OCI-LY7 (cell line): Measurements from ENCODE around the gene TUFM. TPM values are rescaled to one million over a fixed set of nuclear protein-coding genes. Genes with fewer than 3 reads are reported as not detected.

ENCODE experiments used
- BruUV-seq: library from RNA; stranded (reverse); fragments of 400-500 nt; replicated peaks from 2 replicates; lab custom pipeline; 2021; lab: Mats Ljungman, UMichigan
- CTCF ChIA-PET: fragments of 300-600 bp; sonication (Branson Sonifier 250); formaldehyde crosslinking; loops from one replicate; lab custom pipeline; 2022; ENCODE audit warnings: antibody characterized with exemption; ENCODE audit not compliant: unreplicated experiment; lab: Charles Lee
- POLR2A ChIA-PET: fragments of 300-600 bp; sonication (Branson Sonifier 250); formaldehyde crosslinking; loops from one replicate; lab custom pipeline; 2022; ENCODE audit warnings: antibody characterized with exemption; lab: Charles Lee
- DNase-seq: peaks from one replicate; pipeline ENCODE4 v3.0.0-alpha.2; 2015; ENCODE audit warnings: low spot score
- H2AFZ ChIP-seq: fragments of 200-600 bp; sonication (generic), shearing (Covaris generic); 2 replicates; pipeline ENCODE4 v1.6.1; 2014; ENCODE audit warnings: mild to moderate bottlenecking, antibody characterized with exemption, low read length, moderate library complexity
- H3K27ac ChIP-seq: fragments of 200-600 bp; sonication (generic); 2 replicates; pipeline ENCODE4 v1.5.1; 2014; ENCODE audit warnings: mixed run types, low read depth, mild to moderate bottlenecking, moderate library complexity, low read length, inconsistent platforms; ENCODE audit not compliant: poor library complexity, severe bottlenecking
- H3K36me3 ChIP-seq: fragments of 200-600 bp; sonication (generic); 2 replicates; pipeline ENCODE4 v1.6.1; 2014; ENCODE audit warnings: mild to moderate bottlenecking, antibody characterized with exemption, low read length, moderate library complexity, mixed read lengths; ENCODE audit not compliant: insufficient read depth
- H3K4me1 ChIP-seq: fragments of 200-600 bp; sonication (generic); 2 replicates; pipeline ENCODE4 v1.5.1; 2014; ENCODE audit warnings: mild to moderate bottlenecking, low read length; ENCODE audit not compliant: insufficient read depth, poor library complexity, severe bottlenecking
- H3K4me2 ChIP-seq: fragments of 200-600 bp; sonication (generic); 2 replicates; pipeline ENCODE4 v1.6.1; 2014; ENCODE audit warnings: mild to moderate bottlenecking, low read length
- H3K4me3 ChIP-seq: fragments of 200-600 bp; sonication (generic); 2 replicates; pipeline ENCODE4 v1.5.1; 2014; ENCODE audit warnings: mild to moderate bottlenecking, low read depth, low read length; ENCODE audit not compliant: poor library complexity, severe bottlenecking
- H3K79me2 ChIP-seq: fragments of 200-600 bp; sonication (generic); 2 replicates; pipeline ENCODE4 v1.6.1; 2016; ENCODE audit warnings: low read depth, mild to moderate bottlenecking, low read length, moderate library complexity, mixed read lengths; ENCODE audit not compliant: insufficient read depth
- H3K9me2 ChIP-seq: fragments of 200-600 bp; sonication (generic); 2 replicates; pipeline ENCODE4 v1.6.1; 2016; ENCODE audit warnings: mild to moderate bottlenecking, low read length, mixed read lengths; ENCODE audit not compliant: insufficient read depth
- H3K9me3 ChIP-seq: fragments of 200-600 bp; sonication (generic); 2 replicates; pipeline ENCODE4 v1.6.1; 2014; ENCODE audit warnings: mild to moderate bottlenecking, mixed run types, low read length, mixed read lengths
- H4K20me1 ChIP-seq: fragments of 200-600 bp; sonication (generic); 2 replicates; pipeline ENCODE4 v1.6.1; 2014; ENCODE audit warnings: mild to moderate bottlenecking, antibody characterized with exemption, low read length, moderate library complexity, mixed read lengths; ENCODE audit not compliant: insufficient read depth
- EZH2phosphoT487 ChIP-seq: fragments of 200-600 bp; sonication (generic); IDR thresholded peaks from 2 replicates; pipeline ENCODE4 v1.6.1; 2018; ENCODE audit warnings: low read depth, borderline replicate concordance, mild to moderate bottlenecking, mixed run types, antibody characterized with exemption, low read length, moderate library complexity, mixed read lengths
- intact Hi-C: fragments of 100-400 bp; cut with micrococcal nuclease; formaldehyde crosslinking; loops from one replicate; pipeline ENCODE4 v1.10.0; 2022; ENCODE audit not compliant: unreplicated experiment
- total RNA-seq, 2 experiments: library from RNA; depleted of rRNA in 1 of 2; stranded (reverse); fragments of >200 nt in 1 of 2; shearing (Covaris generic) in 1 of 2; gene quantifications; 2 replicates each; pipeline ENCODE4 v1.2.3, GENCODE V29; 2014 to 2022
- TF ChIP-seq, protein P1 (sequence below): fragments of 200-600 bp; sonication (generic); conservative IDR thresholded peaks from 2 replicates; pipeline ENCODE4 v1.5.1; 2014; ENCODE audit warnings: mild to moderate bottlenecking, antibody characterized with exemption, low read length, moderate library complexity, mixed read lengths

Gene TUFM
- total RNA-seq, 2 experiments from 2014 or later = 184 to 211 TPM

DNA sequence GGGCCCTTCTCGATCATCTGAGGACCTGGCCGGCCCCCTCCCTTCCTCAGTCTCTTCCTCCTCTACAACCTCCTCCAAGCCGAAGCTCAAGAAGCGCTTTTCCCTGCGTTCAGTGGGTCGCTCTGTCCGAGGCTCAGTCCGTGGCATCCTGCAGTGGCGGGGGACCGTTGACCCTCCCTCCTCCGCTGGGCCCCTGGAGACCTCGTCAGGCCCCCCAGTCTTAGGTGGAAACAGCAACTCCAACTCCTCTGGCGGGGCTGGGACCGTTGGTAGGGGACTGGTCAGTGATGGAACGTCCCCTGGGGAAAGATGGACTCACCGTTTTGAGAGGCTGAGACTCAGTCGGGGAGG, 20.3 kb upstream of the TUFM start:
- no peak overlapping the region for H3K4me2 ChIP-seq
- no peak overlapping the region for H2AFZ ChIP-seq
- H3K9me3 ChIP-seq = no peaks in the 10 kb centered on the region
- H3K4me1 ChIP-seq = peaks cover 19% of the 10 kb centered on the region
- BruUV-seq = no TSS peak
- no peak overlapping the region for H3K27ac ChIP-seq
- ChIA-PET POLR2A (no interaction called here), CTCF (no interaction called here)
- no peaks in the 10 kb centered on the region for H3K9me2 ChIP-seq
- peaks cover 40% of the 10 kb centered on the region for H3K36me3 ChIP-seq
- TF ChIP-seq EZH2phosphoT487 = no peak
- TF ChIP-seq, protein P1, sequence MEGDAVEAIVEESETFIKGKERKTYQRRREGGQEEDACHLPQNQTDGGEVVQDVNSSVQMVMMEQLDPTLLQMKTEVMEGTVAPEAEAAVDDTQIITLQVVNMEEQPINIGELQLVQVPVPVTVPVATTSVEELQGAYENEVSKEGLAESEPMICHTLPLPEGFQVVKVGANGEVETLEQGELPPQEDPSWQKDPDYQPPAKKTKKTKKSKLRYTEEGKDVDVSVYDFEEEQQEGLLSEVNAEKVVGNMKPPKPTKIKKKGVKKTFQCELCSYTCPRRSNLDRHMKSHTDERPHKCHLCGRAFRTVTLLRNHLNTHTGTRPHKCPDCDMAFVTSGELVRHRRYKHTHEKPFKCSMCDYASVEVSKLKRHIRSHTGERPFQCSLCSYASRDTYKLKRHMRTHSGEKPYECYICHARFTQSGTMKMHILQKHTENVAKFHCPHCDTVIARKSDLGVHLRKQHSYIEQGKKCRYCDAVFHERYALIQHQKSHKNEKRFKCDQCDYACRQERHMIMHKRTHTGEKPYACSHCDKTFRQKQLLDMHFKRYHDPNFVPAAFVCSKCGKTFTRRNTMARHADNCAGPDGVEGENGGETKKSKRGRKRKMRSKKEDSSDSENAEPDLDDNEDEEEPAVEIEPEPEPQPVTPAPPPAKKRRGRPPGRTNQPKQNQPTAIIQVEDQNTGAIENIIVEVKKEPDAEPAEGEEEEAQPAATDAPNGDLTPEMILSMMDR = no peak
- no peak for DNase-seq
- no peak overlapping the region for H3K4me3 ChIP-seq
- intact Hi-C loops = no loop called here
- H4K20me1 ChIP-seq = no peaks in the 10 kb centered on the region; the same call in 1 of the 2 replicates
- H3K79me2 ChIP-seq = peaks cover 35% of the 10 kb centered on the region

DNA sequence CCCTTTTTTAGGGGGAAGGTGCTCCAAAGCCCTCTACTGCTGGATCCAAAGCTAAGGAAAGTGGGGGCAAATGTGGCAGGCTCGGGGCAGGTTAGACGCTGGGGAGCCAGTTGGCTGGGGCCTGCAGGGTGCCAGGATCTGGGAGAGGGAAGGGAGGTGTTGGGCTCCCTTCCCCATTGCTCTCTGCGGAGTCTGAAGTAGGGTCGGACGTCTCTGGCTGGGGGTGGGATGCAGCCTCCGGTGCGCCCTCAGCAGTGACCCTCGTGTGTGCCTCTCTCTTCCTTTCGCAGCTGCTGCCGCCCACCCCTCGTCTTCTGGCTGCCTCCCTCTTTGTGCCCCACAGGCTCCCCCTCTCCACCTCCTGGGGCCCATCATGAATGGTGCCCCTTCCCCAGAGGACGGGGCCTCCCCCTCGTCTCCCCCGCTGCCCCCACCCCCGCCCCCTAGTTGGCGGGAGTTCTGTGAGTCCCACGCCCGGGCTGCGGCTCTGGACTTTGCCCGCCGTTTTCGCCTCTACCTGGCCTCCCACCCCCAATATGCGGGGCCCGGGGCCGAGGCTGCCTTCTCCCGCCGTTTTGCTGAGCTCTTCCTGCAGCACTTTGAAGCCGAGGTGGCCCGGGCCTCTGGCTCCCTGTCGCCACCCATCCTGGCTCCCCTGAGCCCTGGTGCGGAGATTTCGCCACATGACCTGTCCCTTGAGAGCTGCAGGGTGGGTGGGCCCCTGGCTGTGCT, 19.7 kb upstream of the TUFM start:
- H3K79me2 ChIP-seq = peaks cover 35% of the 10 kb centered on the region
- no peak overlapping the region for H3K27ac ChIP-seq
- TF ChIP-seq, protein P1 = no peak
- no peak for TF ChIP-seq EZH2phosphoT487
- H4K20me1 ChIP-seq = no peaks in the 10 kb centered on the region; the same call in 1 of the 2 replicates
- BruUV-seq = no TSS peak
- no peak overlapping the region for H3K4me3 ChIP-seq
- intact Hi-C loops = no loop called here
- H3K4me1 ChIP-seq = peaks cover 19% of the 10 kb centered on the region
- DNase-seq = no peak
- H3K4me2 ChIP-seq = peak overlapping the region; percentile 94; the same call in 1 of the 2 replicates
- ChIA-PET CTCF (no interaction called here), POLR2A (no interaction called here)
- no peaks in the 10 kb centered on the region for H3K9me3 ChIP-seq
- H3K9me2 ChIP-seq = no peaks in the 10 kb centered on the region
- no peak overlapping the region for H2AFZ ChIP-seq
- H3K36me3 ChIP-seq = peaks cover 35% of the 10 kb centered on the region
